HG03159 (cell line): ENCODE results near the gene CHRNA1.

Source experiments
- ATAC-seq: cut with Tn5 transposase; IDR thresholded peaks from one replicate; pipeline ENCODE4 v1.9.1; 2021; ENCODE audit warnings: mild to moderate bottlenecking, moderate library complexity; ENCODE audit not compliant: unreplicated experiment

Gene CHRNA1

GRCh38 chr2:174784316-174784715, 20.0 kb upstream of the CHRNA1 start:
- no peak for ATAC-seq

GRCh38 chr2:174781996-174782395, 17.7 kb upstream of the CHRNA1 start:
- ATAC-seq = no peak

- ATAC-seq = no peak
Measured at GRCh38 chr2:174781298-174781697, 17.0 kb upstream of the CHRNA1 start.

GRCh38 chr2:174780856-174781255, 16.6 kb upstream of the CHRNA1 start:
- ATAC-seq = no peak

- ATAC-seq = no peak
Measured at GRCh38 chr2:174780191-174780840, 16.0 kb upstream of the CHRNA1 start.

- no peak for ATAC-seq
Measured at GRCh38 chr2:174779361-174779928, 15.2 kb upstream of the CHRNA1 start.

GRCh38 chr2:174778085-174778981, 14.1 kb upstream of the CHRNA1 start:
- peak; percentile 55 for ATAC-seq

- no peak for ATAC-seq
Measured at GRCh38 chr2:174777347-174778084, 13.2 kb upstream of the CHRNA1 start.

- ATAC-seq = no peak
Measured at GRCh38 chr2:174776675-174777074, 12.4 kb upstream of the CHRNA1 start.

- ATAC-seq = no peak
Measured at GRCh38 chr2:174776223-174776622, 12.0 kb upstream of the CHRNA1 start.

GRCh38 chr2:174775571-174775980, 11.3 kb upstream of the CHRNA1 start:
- ATAC-seq = no peak

- ATAC-seq = no peak
Measured at GRCh38 chr2:174774886-174775285, 10.6 kb upstream of the CHRNA1 start.

GRCh38 chr2:174773215-174773614, 8.9 kb upstream of the CHRNA1 start:
- ATAC-seq = no peak

- ATAC-seq = no peak
Measured at GRCh38 chr2:174772472-174772801, 8.2 kb upstream of the CHRNA1 start.

- peak; percentile 63 for ATAC-seq
Measured at GRCh38 chr2:174771631-174772471, 7.6 kb upstream of the CHRNA1 start.

- ATAC-seq = no peak
Measured at GRCh38 chr2:174771136-174771535, 6.9 kb upstream of the CHRNA1 start.

GRCh38 chr2:174768557-174768956, 4.3 kb upstream of the CHRNA1 start:
- no peak for ATAC-seq

- ATAC-seq = no peak
Measured at GRCh38 chr2:174766271-174766670, 2.0 kb upstream of the CHRNA1 start.

- no peak for ATAC-seq
Measured at GRCh38 chr2:174765576-174765975, 1.3 kb upstream of the CHRNA1 start.

GRCh38 chr2:174763780-174764179, 492 bp downstream of the CHRNA1 start:
- ATAC-seq = no peak
